ENCODE results near the gene KCNQ5.

Gene KCNQ5

GRCh38 chr6:73131706-73132105, 509.8 kb downstream of the KCNQ5 start:
- H3K4me3 ChIP-seq (ENCODE audit: low read depth, low read length), result no peak overlapping the region
- no peak for TF ChIP-seq CTCF (IDR thresholded peaks at IDR 0.05; ENCODE audit: low read depth, low read length)

- H3K4me3 ChIP-seq (ENCODE audit: low read depth, low read length), result no peak overlapping the region
- TF ChIP-seq CTCF (IDR thresholded peaks at IDR 0.05; ENCODE audit: low read depth, low read length), result 0 out of 2 replicates have a peak, but pooled peaks have one; percentile 10
These were observed 512.7 kb downstream of the KCNQ5 start for GRCh38 chr6:73134588-73134987.

GRCh38 chr6:73139681-73140383, 518.0 kb downstream of the KCNQ5 start:
- H3K4me3 ChIP-seq (ENCODE audit: low read depth, low read length), result no peak overlapping the region
- TF ChIP-seq CTCF (IDR thresholded peaks at IDR 0.05; ENCODE audit: low read depth, low read length), result no peak

- no peak overlapping the region for H3K4me3 ChIP-seq (ENCODE audit: low read depth, low read length)
- TF ChIP-seq CTCF (IDR thresholded peaks at IDR 0.05; ENCODE audit: low read depth, low read length), result no peak
These were observed 521.7 kb downstream of the KCNQ5 start for GRCh38 chr6:73143551-73143950.

GRCh38 chr6:73144516-73144915, 522.7 kb downstream of the KCNQ5 start:
- no peak for TF ChIP-seq CTCF (IDR thresholded peaks at IDR 0.05; ENCODE audit: low read depth, low read length)
- no peak overlapping the region for H3K4me3 ChIP-seq (ENCODE audit: low read depth, low read length)

- H3K4me3 ChIP-seq (ENCODE audit: low read depth, low read length), result no peak overlapping the region
- no peak for TF ChIP-seq CTCF (IDR thresholded peaks at IDR 0.05; ENCODE audit: low read depth, low read length)
These were observed 523.8 kb downstream of the KCNQ5 start for GRCh38 chr6:73145690-73146089.

GRCh38 chr6:73151732-73152131, 529.9 kb downstream of the KCNQ5 start:
- no peak for TF ChIP-seq CTCF (IDR thresholded peaks at IDR 0.05; ENCODE audit: low read depth, low read length)
- H3K4me3 ChIP-seq (ENCODE audit: low read depth, low read length), result no peak overlapping the region
